Right renal pelvis (tissue), 4 donors: ENCODE data around the gene SLC15A1. TPM values are rescaled to one million over a fixed set of nuclear protein-coding genes. Genes with fewer than 3 reads are reported as not detected.
"Not testable (repeated sequence)": the region's sequence is repeated elsewhere in the genome, so short reads cannot be mapped to it uniquely, and the experiment has no call there.

Experiments
- DNase-seq, 4 donors: peaks; one replicate each; pipeline ENCODE4 v3.0.0-alpha.2; 2013; ENCODE audit warnings: low read depth in 4 of 4, low spot score in 3 of 4, missing footprints in 1 of 4
- polyA plus RNA-seq, 4 donors: library from polyadenylated mRNA; unstranded; fragments of 120-200 nt; gene quantifications; one replicate each; pipeline ENCODE4 v1.2.1, GENCODE V29; 2013; ENCODE audit not compliant: insufficient read length in 4 of 4

The SLC15A1 gene
- polyA plus RNA-seq, 4 donors = 7.0 to 9.8 (median 8.8) TPM

DNA sequence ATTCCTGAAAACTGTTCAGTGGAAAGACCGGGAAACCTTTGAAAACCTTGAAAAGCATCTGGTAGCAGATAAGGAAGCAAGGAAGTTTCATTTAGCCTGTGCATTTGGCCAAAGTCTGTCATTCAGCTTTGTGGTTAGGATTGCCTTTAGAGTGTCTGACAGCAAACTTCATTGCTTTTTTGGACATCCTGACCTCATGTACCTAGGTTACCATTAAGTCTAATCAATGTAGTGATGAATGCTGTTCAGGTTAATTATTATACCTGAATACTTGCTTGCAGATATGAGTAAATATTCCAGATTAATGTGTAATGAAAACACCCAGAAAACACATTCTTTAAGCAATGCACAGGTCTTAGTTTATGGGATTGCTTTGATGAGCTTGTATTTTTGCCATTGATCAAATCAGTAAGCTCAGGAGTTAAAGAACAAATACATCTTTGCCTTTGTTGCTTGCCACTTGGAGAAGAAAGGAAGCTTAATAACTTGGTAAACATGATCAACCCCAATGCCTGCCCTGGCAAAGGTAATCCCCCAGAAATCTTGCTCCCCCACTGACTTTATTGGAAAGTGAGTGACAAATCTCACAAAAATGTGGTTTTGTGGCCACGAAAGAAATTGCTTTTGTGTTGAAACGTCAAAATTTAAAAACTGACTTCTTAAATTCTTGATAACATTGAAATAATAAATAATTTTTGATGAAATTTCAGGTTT, 87.4 kb downstream of the SLC15A1 start:
- DNase-seq = no peak

DNA sequence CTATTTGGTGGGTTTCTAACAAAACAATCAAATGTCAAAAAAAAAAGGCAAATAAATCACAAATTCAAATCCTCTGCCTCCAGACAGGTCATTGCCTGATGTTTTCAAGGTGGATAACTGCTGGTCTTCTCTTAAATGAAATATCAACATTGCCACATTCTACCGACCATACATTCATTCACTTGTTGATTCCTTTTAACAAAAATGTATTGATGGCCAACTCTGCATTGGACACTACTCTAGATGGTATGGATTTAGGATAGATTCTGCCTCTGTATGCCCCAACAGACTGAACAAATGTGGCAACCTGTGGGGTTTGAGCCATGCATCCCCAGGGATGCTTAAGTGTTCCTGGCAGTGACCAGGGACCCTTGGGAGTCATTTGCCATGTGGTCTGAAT, 88.0 kb downstream of the SLC15A1 start:
- no peak for DNase-seq

DNA sequence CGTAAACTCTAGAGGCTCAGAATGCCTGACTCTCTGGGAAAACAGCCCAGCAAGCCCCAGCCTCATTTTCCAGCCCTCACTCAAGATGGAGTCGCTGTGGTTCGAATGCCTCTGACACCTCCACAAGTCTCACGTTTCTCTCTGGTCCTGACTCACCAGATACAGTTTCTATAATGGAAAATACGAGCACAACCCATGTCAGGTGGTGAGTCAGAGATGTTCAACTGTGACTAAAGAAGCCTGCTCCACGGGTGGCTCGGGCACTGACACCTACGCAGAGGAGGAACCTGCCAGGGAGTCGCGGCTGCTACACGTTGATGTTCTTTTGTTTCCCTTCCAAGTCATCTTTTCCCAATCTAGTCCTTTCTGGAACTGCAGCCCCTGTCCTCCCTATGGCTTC, 88.4 kb downstream of the SLC15A1 start:
- DNase-seq = no peak

DNA sequence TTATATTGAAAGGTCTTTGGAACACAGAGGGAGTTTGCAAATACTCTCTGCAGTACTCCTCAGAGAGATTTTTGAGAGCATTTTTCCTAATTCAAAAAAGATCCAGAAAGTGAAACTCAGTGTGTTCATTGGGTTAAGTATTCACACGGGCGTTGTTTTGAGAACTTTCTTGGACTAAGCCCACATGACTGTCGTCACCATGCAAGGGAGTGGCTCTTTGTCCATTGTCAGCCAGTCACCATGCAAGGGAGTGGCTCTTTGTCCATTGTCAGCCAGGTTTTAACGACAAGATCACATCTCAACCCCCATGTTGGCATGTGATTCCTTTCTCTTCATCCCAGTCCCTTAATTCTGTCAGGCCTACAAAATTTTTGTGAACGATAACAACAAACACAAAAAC, 94.3 kb downstream of the SLC15A1 start:
- no peak for DNase-seq

DNA sequence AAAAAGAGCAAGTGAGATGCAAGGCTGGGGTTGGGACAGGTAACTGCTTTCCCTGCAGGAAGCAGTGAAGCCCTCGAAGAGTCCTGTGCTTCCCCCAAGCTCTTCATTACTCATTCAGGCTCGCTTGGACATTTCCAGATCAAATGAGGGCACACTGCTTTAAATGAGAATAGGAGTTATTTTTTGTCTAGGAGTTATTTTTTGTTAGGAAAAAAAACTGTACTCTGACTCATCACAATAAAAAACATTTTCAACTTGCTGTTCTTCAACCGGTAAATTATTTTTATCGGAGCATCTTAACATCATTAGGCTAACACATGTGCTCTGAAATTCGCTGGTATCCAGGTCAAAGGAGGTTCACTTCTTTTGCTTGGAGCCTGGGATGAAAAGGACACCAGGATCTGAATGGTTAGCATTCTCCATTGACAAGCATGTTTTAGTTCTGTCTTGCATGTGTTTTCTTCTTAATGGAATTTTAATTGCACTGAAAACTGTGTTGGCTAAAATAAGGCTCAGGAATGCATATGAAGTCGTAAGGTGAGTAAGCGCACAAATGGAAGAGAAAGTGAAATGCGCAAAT, 94.9 kb downstream of the SLC15A1 start:
- DNase-seq = no peak

DNA sequence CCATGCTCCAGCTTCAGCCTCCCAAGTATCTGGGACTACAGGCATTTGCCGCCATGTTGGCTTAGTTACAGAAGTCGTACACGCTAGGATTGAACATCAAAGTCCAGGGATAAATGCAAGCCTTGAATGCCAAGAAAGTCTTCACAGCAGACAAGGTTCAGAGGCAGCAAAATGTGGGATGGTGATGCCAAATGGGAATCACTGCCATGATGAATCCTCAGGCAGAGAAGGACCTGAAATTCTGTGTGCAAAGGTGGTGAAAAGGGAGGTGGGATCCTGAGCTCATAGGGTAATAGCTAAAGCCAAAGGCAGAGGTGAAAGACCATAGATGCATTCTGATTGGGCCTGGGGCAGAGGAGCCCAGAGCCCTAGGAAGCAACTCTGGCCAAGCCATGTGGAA, 96.2 kb downstream of the SLC15A1 start:
- DNase-seq = no peak

DNA sequence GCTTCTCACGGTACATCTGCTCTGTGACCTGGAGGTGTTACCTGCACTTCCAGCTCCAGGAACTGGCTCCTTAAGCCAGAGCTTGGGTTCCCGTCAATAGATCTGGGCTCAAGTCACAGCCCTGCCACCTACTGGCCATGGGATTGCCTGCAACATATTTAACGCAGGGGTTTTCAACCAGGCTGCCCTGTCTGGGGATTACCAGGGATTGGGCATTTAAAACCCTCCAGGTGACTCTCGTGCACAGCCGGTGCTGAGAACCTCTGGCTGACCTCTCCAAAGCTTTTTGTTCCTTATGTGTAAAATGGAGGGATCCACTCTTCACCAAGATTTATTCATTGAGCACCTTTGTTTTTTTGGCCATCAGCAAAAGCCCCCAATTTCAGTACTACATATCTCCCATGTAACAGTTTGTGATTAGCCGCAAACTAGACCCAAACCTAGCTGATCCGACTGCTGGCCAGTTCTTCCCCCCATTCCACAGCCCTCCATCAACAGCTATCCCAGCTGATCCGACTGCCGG, 98.9 kb downstream of the SLC15A1 start:
- peak; percentile 60 to 74 (median 62) for DNase-seq

DNA sequence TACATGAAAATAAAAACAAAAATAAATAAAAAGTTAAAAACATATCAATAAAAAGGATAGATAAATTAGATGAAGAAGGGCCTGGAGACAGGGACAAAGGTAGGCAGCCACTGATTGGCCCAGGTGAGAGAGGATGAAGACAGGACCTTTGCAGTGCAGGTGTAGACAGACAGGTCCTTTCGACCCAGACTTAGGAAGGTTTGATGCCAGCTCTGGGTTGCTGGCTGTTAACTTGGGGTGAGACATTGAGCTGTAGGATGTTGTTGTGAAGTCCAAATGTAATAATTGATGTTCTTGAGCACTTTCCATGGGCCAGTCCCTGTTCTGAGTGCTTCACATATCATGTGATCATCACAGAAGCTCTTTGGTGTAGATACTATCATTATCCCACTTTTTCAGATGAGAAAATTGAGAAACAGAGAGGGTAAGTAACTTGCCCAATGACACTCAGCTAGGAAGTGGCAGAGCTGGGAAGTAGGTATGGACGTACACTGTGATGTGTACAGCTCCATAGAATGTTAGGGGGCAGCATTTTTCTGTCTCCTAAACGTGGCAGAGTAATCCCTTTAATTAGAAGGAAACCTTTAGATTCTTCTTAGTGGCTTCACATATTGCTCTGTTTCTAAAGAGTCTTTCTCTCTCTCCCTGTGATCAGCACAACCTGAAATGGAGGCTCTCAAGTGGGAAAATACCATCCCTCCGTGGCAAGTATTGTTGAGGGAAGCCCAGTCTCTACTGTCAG, 99.6 kb downstream of the SLC15A1 start:
- no peak for DNase-seq

DNA sequence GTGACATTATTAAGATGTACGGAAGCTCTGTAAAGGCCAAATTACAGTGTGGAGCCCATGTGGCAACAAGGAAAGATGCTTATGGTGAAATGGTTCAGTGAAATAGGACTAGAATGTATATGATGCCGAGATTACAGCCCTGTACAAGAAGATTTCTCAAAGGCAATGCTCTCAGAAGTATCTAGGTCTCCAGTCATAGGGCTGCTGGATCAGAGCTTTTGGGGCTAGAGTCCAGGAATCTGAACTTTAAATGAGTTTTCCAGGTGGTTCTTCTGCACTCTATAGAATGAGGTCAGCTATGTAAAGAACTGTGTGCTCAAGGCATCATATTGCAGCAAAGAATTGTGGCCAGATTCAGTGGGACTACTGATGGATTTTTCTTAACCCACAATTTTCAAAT, 100.2 kb downstream of the SLC15A1 start:
- DNase-seq = no peak

DNA sequence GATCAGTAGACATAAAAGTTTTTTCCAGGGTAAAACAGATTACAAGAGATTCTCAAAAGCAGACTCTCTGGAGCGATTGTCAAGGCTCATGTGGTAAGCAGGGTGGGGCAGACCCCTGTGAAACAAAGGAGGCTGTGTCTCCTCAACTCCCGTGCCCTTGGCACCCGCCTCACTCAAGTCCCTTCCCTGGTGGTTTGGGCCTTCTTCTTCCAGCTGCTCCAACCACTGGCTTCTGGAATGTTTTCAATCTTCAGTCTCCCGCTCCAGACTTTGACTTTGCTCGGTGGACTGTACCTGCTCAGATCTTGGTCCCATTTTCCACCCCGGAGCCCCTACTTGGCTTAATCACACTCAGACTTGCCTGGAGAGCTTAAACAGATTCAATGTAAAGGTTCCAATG, 100.7 kb downstream of the SLC15A1 start:
- no peak for DNase-seq

DNA sequence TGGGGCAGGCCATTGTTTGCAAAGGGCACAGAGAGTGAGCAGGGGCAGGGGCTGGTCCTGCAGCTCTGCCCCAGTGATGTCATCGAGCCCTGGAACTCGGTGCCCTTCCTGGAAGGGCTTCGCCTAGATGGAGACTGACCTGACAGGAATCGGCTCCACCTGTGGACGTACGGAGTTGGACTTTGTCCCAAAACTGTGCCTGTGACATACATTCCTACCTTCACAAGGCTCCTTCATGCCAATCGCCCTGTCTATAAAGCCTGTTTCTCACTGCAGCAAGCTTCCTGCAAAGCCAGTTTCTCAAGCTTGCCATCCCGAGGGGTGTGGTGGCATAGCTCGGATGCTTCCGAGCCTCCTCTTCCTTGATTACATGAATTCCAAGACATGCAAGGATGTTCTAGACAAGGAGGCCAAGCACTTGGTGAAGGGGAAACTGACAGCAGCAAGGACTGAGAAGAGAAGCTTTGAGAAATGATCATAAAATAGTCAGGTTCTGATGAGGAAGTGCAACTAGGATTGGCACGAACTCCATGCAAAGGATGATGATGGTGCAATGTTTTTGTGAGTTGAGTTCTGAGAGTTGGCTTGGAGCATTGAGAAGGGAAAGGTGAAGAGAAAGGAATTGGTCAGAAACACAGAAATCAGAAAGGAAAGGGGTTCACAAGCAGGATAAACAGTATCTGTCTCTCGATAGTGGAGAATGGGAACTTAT, 101.9 kb downstream of the SLC15A1 start:
- DNase-seq = no peak

DNA sequence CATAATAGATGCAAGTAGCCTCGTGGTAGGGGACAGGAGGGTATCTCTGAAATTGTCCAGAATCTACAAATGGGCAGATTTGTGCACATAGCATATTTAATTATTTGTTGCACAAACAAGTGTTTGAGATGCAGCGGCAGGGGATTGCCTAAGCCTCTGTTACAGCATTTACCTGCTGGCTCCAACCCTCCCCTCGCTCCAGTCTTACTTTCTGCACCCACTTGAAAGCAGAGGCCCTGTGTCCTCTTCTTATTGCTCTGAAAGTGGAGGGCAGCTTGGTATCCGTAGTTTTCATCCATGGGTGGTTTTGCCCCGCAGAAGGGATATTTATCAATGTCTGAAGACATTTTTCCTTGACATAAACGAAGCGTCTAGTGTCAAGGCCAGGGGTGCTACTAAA, 102.6 kb downstream of the SLC15A1 start:
- DNase-seq = no peak

DNA sequence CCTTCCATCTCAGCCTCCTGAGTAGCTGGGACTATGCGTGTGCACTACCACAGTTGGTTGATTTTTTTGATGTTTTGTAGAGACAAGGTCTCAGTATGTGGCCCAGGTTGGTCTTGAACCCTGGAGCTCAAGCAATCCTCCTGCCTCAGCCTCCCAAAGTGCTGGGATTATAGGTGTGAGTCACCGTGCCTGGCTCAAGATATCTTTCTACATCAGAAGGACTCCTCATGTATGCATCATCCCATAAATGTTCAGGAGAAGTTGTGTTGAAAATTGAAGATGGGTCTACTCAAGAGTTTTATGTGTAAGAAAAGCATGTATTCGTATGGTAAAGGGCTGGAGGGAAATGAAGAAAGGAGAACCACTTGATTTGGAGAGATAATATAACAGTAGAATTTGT, 103.8 kb downstream of the SLC15A1 start:
- no peak for DNase-seq

DNA sequence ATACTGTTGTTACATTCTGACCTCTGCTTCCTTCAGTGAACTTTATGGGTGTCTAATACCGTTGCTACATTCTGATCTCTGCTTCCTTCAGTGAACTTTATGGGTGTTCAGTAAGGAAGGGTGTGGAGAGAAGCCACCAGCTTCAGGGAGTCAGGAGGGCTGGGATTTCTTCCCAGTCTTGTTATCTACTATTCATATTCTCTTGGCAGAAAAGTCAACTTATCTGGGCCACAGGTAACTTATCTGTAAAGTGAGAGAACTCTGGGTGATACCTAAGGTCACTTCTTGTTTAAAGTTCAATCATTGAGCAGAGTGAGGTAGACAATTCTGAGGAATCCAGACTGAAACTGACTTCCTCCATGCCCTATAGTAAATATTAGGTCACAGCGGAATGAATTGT, 104.3 kb downstream of the SLC15A1 start:
- no peak for DNase-seq

DNA sequence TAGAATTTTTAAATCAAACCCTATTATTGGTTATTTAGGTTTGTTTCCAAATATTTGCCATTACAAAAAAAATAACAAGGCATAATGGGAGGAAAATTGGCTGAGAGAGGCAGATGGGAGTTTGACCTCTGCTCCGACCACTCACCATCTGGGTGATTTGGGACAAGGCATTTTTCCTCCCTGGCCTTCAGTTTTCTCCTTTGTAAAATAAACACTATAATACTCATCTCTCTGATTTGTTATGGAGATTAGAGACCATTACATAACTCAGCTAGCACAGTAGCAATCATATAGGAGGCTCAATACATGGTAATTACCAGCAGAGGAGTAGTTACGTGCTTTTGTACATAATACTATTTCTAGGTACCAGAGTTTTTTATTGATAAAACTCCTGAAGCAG, 105.4 kb downstream of the SLC15A1 start:
- no peak for DNase-seq

DNA sequence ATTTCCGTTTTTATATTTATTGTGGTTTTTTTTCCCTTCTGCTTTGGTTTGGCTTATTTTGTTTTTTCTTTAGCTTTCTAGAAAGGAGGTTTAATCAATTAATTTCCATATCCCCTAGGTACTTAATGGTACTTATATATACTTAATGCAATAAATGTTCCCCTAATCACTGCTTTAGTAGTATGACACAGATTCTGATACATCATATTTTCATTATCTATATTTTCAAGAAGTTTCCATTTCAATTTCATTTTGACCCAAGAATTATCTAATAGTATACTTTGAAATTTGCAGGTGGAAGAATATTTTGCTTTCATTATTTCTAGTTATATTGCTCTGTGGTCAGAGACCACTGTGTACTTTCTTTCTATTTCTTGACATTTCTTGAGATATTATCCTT, 109.0 kb downstream of the SLC15A1 start:
- no peak for DNase-seq

DNA sequence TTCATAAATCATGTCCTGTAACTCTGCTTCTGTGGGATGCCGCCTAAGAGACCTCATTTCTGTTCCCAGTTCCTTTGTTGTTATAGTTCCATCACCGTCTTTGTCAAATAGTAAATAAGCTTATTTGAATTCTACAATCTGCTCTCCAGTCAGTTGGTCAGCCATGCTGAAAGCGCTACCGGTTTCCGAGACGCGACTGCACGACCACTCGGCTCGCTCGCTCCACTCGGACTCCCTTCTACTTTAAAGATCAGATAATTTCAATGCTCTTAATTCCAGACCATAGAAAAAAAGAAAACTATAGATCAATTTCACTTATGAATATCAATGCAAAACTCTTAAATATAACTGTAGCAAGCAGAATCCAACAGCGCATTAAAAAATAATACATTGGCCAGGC, 111.4 kb downstream of the SLC15A1 start:
- no peak for DNase-seq

DNA sequence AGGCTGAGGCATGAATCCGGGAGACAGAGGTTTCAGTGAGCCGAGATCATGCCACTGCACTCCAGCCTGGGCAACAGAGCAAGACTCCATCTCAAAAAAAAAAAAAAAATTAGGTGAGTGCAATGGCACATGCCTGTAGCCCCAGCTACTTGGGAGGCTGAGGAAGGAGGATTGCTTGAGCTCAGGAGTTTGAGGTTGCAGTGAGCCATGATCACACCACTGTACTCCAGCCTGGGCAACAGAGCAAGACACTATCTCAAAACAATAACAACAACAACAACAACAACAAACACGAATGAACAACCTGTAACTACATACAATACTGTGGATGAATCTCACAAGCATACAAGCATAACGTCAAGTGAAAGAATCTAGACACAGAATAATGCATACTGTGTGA, 112.7 kb downstream of the SLC15A1 start:
- not testable (repeated sequence) for DNase-seq

DNA sequence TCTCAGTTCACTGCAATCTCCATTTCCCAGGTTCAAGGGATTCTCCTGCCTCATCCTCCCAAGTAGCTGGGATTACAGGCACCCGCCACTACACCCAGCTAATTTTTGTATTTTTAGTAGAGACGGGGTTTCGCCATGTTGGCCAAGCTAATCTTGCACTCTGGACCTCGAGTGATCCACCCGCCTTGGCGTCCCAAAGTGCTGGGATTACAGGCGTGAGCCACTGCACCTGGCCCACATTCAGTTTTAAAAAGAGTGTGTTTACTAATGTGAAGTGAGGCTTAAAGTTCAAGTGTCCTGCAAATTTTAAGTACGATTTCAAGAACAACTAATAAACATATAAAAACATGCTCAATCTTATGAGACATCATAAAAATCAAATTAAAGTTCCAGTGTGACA, 114.1 kb downstream of the SLC15A1 start:
- DNase-seq = not testable (repeated sequence)
